NCI-H69 (cell line): ENCODE results near the gene PSENEN.
A peak's percentile ranks its signal among the peaks of the same experiment; 100 is the strongest.

Experiments
- DNase-seq: peaks from one replicate; lab custom pipeline; 2025; lab: John Stamatoyannopoulos, UW

PSENEN gene

DNA sequence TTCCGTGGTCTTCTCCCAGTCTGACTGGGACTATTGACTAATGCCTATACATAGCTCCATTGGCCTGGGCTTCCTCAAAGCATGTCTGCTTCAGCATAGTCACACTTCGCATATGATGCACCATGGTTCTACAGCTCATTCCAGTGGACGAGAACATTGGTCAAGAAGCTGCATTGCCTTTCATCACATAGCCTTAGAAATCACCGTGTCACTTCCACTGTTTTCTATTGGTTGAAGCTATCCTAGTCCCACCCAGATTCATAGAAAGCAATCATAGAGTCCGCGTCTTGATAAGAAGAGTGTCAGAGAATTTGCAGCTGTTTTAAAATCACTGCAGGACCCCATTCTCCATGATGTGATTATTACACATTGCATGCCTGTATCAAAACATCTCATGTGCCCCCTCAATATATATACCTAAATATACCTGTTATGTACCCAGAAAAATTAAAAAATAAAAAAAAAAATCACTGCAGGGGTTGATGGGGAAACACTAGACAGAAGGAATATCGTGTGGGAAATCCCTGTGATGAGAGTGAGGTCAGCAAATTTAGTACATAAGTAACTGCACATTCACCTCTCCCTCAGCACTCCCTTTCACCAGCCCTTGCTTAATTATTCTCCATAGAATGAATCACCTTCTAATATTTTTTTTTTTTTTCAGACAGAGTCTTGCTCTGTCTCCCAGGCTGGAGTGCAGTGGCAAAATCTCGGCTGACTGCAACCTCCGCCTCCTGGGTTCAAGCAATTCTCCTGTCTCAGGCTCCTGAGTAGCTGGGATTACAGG lies 27.8 kb downstream of the PSENEN start:
- DNase-seq: peak; percentile 31

- peak; percentile 76 for DNase-seq
These were observed 29.0 kb downstream of the PSENEN start for GRCh38 chr19:35774274-35775045.

DNA sequence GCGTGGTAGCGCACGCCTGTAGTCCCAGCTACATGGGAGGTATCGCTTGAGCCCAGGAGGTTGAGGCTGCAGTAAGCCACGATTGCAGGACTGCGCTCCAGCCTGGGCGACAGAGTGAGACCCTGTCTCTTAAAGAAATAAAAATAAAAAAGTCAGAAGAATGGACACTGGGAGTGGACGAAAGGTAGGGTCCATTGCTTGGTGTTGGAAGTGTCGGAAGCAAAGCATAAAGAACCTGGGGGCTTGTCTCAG lies 29.5 kb downstream of the PSENEN start:
- DNase-seq: no peak

DNA sequence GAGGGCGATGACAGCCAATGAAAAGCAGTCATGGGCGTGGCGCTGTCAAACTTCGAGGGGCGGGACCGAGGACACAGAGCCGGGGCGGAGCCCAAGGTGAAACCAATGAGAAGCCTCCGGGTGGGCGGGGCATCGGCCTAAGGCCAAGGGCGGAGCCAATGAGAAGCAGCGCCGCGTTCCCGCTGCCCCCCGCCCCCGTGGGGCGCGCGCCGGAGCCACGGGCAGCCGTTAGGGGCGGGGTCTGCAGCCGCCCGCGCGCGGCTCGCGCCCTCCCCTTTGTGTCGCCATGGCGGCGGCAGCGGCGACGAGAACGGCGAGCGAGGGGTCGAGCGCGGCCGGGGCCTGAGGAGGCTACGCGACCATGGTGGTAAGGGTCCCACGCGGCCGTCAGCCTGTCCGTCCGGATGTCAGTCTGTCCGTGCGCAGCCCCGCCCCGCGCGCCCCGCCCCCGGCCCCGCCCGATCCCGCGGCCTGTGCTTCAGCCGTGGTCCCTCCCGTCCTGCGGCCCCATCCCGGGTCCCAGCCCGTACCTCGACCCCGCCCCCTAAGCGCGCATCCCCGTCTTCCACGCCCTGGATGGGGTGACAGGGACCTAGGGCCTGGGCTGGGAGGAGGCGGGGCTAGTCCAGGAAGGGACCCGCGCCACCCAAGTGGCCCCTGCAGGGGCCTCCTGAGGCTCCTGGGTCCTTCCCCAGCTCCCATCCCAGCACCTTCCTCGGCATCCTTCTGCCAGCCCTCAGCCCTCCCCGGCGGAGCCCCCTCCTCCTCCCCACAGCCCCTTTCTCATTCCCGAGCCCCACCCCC lies 30.0 kb downstream of the PSENEN start, which contains the start of gene ARHGAP33:
ARHGAP33 (plus strand) TSS at position 267 of the 804 bp plus-strand sequence; CDS start at position 362, 95 bp downstream.
- DNase-seq: peak; percentile 100

DNA sequence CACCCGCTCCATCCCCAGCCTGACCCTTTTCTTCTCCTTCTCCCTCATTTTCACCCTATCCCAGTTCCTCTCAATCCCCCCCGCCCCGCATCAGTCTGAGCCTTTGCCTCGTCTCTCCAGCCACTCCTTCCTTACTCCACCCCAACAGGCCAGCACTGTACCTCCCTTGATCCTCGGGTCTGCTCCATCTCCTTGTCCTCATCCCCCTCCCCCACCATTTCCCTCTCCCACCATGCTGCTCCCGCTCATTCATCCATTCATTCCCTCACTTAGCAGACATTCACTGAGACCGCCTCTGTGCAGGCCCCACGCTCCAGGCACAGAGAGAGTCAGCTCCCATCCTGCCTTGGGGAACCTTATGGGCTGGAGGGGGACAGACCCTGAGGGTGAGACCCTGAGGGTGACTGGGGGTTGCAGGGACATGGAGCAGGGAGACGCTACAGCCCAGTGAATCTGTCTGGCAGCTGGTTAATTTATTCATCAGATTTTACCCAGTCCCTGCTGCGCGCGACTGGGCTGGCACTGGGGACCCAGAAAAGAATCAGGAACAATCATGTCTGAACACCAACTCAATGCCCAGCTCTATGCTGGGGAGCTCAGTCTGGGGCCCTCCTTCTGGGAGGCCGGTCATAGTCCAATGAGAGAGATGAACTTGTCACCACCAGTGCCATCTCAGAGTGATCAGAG lies 30.8 kb downstream of the PSENEN start:
- DNase-seq: peak; percentile 40

GRCh38 chr19:35777086-35777841 lies 31.8 kb downstream of the PSENEN start:
- DNase-seq: no peak

- DNase-seq: no peak
These were observed 32.5 kb downstream of the PSENEN start for GRCh38 chr19:35777961-35778360.

DNA sequence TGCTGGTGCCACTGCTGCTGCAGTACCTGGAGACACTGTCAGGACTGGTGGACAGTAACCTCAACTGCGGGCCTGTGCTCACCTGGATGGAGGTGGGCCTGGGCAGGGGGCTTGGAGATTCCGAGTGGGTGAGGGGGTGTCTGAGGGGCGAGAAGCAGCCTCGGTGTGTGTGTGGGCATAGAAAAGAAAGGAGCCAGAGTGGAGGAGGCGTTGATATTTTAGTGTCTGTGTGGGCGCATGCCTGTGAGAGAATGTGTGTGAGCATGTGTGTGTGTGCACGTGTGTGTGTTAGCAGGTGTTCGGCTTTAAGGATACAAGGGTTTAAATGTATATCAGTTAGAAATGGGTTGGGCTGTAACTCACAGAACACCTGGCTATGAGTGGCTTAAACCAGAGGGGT lies 33.6 kb downstream of the PSENEN start:
- DNase-seq: no peak

- DNase-seq: no peak
These were observed 34.6 kb downstream of the PSENEN start for GRCh38 chr19:35780058-35780457.

DNA sequence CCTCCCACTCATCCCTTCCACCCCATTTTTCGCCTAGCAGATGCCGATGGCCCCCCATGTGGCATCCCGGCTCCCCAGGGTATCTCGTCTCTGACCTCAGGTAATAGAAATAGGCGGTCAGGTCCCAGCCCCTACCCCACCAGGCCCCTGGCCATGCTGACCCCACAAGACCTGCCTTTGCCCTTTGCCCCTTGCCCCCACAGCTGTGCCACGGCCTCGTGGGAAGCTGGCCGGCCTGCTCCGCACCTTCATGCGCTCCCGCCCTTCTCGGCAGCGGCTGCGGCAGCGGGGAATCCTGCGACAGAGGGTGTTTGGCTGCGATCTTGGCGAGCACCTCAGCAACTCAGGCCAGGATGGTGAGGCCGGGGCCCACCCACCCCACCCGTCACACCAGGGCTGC lies 35.3 kb downstream of the PSENEN start:
- DNase-seq: no peak

DNA sequence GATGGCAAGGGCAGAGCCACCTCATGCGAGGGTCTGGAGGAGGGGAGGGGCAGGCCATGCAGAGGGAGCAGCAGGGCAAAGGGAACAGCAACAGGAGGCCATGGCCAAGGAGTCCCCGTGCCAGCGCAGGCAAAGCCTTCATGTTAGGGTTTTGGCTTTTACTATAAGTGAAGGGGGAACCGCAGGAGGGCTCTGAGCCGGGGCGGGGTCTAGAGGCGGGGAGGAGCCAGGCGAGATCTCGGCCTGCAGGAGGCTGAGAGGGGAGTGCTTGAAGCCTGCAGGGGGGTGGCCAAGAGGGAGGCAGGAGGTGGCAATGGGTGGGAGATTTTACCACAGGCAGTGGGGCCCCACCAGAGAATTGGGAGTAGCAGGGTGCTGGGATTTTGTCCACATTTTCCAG lies 36.2 kb downstream of the PSENEN start:
- DNase-seq: no peak

GRCh38 chr19:35782589-35782988 lies 37.1 kb downstream of the PSENEN start:
- no peak for DNase-seq

DNA sequence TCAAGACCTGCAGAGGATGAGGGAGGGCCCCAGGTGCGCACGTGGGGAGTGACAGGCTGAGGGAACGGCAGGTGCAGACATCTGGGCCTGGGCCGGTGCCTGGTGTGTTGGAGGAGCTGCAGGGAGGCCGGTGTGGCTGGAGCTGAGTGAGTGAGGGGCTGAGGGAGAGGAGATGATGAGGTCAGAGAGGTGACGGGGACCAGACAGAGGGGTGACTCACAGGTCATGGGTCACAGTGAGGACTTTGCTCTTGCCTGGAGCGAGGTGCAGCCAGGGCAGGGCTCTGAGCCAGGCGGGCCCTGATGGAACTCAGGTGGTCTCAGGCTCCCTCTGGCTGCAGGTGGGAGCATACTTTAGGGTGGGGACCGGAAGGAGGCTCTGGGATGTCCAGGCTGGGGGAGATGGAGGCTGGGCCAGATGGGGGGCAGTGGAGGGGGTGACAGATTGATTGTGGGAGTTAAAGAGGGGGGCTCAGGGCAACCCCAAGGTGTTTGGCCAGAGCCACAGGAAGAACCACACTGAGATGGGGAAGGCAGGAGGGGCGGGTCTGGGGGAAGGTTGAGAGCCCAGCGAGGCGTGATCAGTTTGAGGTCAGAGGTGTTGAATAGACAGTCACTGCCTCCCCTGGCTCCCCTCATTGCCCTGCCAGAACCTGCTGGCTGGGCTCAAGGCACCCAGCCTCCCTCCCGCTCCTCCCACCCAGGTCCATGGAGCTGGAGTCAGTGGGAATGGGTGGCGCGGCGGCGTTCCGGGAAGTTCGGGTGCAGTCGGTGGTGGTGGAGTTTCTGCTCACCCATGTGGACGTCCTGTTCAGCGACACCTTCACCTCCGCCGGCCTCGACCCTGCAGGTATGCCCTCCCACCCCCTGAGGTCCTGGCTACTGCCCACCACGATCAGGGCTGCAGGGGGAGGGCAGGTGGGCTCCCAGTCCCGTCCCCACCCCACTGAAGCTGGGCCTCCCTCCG lies 38.3 kb downstream of the PSENEN start:
- no peak for DNase-seq

DNA sequence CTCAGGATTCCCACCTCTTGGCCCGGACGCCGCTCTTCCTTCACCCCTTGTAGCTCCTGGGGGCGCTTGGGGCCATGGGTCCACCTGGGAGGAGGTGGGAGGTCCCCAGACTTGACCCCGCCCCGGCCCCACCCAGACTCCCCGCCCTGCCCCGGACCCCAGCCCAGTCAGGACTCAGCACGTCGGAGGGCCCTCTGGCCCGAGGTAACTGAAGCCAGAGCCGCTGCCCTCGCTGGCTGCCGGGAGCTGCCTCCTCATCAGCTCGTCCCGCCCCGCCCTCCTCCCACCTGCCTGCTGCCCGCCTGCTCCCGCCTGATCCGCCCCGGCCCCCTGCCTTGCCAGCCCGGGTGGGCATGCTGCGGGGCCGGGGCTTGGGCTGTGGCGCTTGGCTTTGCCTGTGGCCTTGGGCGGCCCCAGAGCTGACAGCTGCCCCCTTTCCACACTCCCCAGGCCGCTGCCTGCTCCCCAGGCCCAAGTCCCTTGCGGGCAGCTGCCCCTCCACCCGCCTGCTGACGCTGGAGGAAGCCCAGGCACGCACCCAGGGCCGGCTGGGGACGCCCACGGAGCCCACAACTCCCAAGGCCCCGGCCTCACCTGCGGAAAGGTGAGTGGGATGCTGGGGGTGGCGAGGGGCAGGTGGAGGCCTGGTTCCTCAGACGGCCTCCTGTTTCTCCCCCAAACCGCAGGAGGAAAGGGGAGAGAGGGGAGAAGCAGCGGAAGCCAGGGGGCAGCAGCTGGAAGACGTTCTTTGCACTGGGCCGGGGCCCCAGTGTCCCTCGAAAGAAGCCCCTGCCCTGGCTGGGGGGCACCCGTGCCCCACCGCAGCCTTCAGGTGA lies 39.3 kb downstream of the PSENEN start:
- DNase-seq: no peak

- no peak for DNase-seq
These were observed 39.8 kb downstream of the PSENEN start for GRCh38 chr19:35785339-35785627.

DNA sequence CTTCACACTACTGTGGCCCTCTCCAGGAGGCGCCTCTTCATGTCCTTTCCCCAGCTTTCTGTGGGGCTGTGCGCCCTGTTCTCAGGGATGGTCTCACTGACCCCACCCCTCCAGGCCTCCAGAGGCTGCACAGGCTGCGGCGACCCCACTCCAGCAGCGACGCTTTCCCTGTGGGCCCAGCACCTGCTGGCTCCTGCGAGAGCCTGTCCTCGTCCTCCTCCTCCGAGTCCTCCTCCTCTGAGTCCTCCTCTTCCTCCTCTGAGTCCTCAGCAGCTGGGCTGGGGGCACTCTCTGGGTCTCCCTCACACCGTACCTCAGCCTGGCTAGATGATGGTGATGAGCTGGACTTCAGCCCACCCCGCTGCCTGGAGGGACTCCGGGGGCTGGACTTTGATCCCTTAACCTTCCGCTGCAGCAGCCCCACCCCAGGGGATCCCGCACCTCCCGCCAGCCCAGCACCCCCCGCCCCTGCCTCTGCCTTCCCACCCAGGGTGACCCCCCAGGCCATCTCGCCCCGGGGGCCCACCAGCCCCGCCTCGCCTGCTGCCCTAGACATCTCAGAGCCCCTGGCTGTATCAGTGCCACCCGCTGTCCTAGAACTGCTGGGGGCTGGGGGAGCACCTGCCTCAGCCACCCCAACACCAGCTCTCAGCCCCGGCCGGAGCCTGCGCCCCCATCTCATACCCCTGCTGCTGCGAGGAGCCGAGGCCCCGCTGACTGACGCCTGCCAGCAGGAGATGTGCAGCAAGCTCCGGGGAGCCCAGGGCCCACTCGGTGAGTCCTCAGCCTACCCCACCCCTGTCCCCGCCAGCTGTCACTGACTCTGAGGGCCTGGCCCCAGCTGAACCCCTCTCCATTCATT lies 41.1 kb downstream of the PSENEN start:
- DNase-seq: no peak

DNA sequence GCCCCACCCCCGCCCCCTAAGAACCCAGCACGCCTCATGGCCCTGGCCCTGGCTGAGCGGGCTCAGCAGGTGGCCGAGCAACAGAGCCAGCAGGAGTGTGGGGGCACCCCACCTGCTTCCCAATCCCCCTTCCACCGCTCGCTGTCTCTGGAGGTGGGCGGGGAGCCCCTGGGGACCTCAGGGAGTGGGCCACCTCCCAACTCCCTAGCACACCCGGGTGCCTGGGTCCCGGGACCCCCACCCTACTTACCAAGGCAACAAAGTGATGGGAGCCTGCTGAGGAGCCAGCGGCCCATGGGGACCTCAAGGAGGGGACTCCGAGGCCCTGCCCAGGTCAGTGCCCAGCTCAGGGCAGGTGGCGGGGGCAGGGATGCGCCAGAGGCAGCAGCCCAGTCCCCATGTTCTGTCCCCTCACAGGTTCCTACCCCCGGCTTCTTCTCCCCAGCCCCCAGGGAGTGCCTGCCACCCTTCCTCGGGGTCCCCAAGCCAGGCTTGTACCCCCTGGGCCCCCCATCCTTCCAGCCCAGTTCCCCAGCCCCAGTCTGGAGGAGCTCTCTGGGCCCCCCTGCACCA lies 41.9 kb downstream of the PSENEN start:
- no peak for DNase-seq
